HepG2 (cell line): ENCODE data around the gene TEX261. TPM values are rescaled to one million over a fixed set of nuclear protein-coding genes. Genes with fewer than 3 reads are reported as not detected.
A peak's percentile ranks its signal among the peaks of the same experiment; 100 is the strongest.

ENCODE experiments used
- FOSL1 ChIP-seq: sonication (generic); formaldehyde crosslinking; IDR thresholded peaks from 2 replicates; pipeline ENCODE4 v1.9.0; 2021; ENCODE audit warnings: missing genetic modification reagents, borderline replicate concordance
- HES4 ChIP-seq: sonication (generic); formaldehyde crosslinking; IDR thresholded peaks from 2 replicates; pipeline ENCODE4 v1.9.0; 2021; ENCODE audit warnings: mild to moderate bottlenecking, missing genetic modification reagents, borderline replicate concordance
- HNRNPLL ChIP-seq: fragments of 200-400 bp; formaldehyde crosslinking; IDR thresholded peaks from 2 replicates; pipeline ENCODE4 v1.6.1; 2017; ENCODE audit warnings: mild to moderate bottlenecking, low read depth, low read length; ENCODE audit not compliant: poor library complexity, severe bottlenecking
- JDP2 ChIP-seq: sonication (generic); formaldehyde crosslinking; IDR thresholded peaks from 2 replicates; pipeline ENCODE4 v1.8.1; 2022; ENCODE audit warnings: missing genetic modification reagents, borderline replicate concordance
- KMT2A ChIP-seq: sonication (generic); formaldehyde crosslinking; IDR thresholded peaks from 2 replicates; pipeline ENCODE4 v1.4.0; 2020; ENCODE audit warnings: missing genetic modification reagents
- NRL ChIP-seq: sonication (generic); formaldehyde crosslinking; IDR thresholded peaks from 2 replicates; pipeline ENCODE4 v1.5.0; 2020; ENCODE audit warnings: missing genetic modification reagents, mild to moderate bottlenecking, moderate library complexity, borderline replicate concordance
- ZNF672 ChIP-seq: sonication (generic); formaldehyde crosslinking; IDR thresholded peaks from 2 replicates; pipeline ENCODE4 v1.8.1; 2022; ENCODE audit warnings: missing genetic modification reagents
- polyA plus RNA-seq, 8 experiments: library from polyadenylated mRNA; depleted of rRNA in 3 of 8; stranded (reverse) in 7 of 8; unstranded in 1 of 8; fragments of >200 nt; fragmentation: Illumina TruSeq in 4 of 8; extraction: Trizol in 4 of 8; gene quantifications; 2 replicates each; pipeline versions ENCODE4 v1.2.1 to v1.2.3, GENCODE V29; 2011 to 2016; ENCODE audit warnings: low read depth in 4 of 8, missing spikeins in 1 of 8, mixed read lengths in 1 of 8; ENCODE audit not compliant: insufficient read depth in 1 of 8
- total RNA-seq, 5 experiments: library from RNA; depleted of rRNA; stranded (reverse); fragments of >200 nt; fragmentation: Illumina TruSeq; extraction: Trizol; gene quantifications; 2 replicates each; pipeline ENCODE4 v1.2.3, GENCODE V29; 2016; ENCODE audit warnings: low read depth in 1 of 5
- TF ChIP-seq, protein P1 (sequence below): sonication (generic); formaldehyde crosslinking; IDR thresholded peaks from 2 replicates; pipeline ENCODE4 v1.5.0; 2020; ENCODE audit warnings: missing genetic modification reagents, mild to moderate bottlenecking, borderline replicate concordance
- TF ChIP-seq, protein P2 (sequence below): sonication (generic); formaldehyde crosslinking; IDR thresholded peaks from 2 replicates; pipeline ENCODE4 v1.8.0; 2022; ENCODE audit warnings: mild to moderate bottlenecking, missing genetic modification reagents, moderate library complexity
- TF ChIP-seq, protein P3 (sequence below): sonication (generic); formaldehyde crosslinking; IDR thresholded peaks from 2 replicates; pipeline ENCODE4 v1.4.0; 2020; ENCODE audit warnings: mild to moderate bottlenecking, missing genetic modification reagents, borderline replicate concordance
- TF ChIP-seq, protein P4 (sequence below): sonication (generic); formaldehyde crosslinking; IDR thresholded peaks from 2 replicates; pipeline ENCODE4 v1.4.0; 2020; ENCODE audit warnings: mild to moderate bottlenecking, missing genetic modification reagents, borderline replicate concordance
- TF ChIP-seq, protein P5 (sequence below): IDR thresholded peaks from 2 replicates; pipeline ENCODE4 v1.6.1; 2016
- TF ChIP-seq, protein P6 (sequence below): sonication (generic); formaldehyde crosslinking; IDR thresholded peaks from 2 replicates; pipeline ENCODE4 v1.4.0; 2020; ENCODE audit warnings: mild to moderate bottlenecking, missing genetic modification reagents

The TEX261 gene
- total and polyA plus RNA-seq, 2 of the 13 experiments (the other 11 are each of a cell fraction or from before 2014, with no cell fraction given) = 43.8 to 78.7 TPM

DNA sequence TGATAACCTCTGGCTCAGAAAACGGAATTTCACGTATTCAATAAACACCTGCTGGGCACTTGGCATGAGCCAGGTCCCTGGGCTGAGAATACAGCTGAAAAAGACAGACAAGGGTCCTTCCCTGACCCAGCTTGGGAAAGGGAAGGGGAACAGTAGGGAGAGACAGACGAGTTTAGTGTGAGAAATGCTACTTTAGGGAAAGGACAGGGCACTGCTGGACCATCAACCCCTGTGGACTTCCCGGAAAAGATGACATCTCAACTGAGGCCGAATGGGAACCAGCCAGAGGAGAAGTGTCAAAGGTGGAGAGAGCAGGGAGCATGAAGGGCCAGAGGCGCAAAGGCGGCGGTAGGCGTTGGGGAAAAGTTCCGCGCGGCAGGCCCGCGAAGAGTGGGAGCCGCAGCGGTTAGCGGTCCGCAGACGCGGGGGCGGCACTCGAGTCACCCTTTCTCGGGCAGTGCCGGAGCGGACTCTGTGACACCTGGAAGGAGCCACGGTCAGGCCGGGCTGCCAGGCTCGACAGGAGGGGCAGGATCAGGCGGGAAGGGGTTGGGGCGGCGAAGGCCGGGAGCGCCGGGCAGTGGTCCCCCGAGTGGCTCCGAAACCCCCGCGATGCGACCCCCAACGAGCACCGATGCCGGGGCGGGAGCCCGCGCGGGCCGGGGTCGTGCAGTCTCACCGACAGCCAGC, 519 bp downstream of the TEX261 start (continued):
- TF ChIP-seq, protein P1, sequence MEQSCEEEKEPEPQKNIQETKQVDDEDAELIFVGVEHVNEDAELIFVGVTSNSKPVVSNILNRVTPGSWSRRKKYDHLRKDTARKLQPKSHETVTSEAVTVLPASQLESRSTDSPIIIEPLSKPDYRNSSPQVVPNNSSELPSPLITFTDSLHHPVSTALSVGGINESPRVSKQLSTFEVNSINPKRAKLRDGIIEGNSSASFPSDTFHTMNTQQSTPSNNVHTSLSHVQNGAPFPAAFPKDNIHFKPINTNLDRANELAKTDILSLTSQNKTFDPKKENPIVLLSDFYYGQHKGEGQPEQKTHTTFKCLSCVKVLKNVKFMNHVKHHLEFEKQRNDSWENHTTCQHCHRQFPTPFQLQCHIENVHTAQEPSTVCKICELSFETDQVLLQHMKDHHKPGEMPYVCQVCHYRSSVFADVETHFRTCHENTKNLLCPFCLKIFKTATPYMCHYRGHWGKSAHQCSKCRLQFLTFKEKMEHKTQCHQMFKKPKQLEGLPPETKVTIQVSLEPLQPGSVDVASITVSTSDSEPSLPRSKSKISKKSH (CRISPR knock-in tag) = peak; percentile 34; the same call in 1 of the 2 replicates
- 0 out of 2 replicates have a peak, but pooled peaks have one; percentile 23 for TF ChIP-seq FOSL1 (CRISPR knock-in tag)
- TF ChIP-seq NRL = peak; percentile 18; the same call in 1 of the 2 replicates
- no peak for TF ChIP-seq HES4
- TF ChIP-seq, protein P2, sequence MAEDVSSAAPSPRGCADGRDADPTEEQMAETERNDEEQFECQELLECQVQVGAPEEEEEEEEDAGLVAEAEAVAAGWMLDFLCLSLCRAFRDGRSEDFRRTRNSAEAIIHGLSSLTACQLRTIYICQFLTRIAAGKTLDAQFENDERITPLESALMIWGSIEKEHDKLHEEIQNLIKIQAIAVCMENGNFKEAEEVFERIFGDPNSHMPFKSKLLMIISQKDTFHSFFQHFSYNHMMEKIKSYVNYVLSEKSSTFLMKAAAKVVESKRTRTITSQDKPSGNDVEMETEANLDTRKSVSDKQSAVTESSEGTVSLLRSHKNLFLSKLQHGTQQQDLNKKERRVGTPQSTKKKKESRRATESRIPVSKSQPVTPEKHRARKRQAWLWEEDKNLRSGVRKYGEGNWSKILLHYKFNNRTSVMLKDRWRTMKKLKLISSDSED (CRISPR knock-in tag) = no peak
- TF ChIP-seq KMT2A (CRISPR knock-in tag) = peak; percentile 25; the same call in 1 of the 2 replicates
- 0 out of 2 replicates have a peak, but pooled peaks have one; percentile 38 for TF ChIP-seq ZNF672 (CRISPR knock-in tag)
- TF ChIP-seq JDP2 (CRISPR knock-in tag) = peak; percentile 50; the same call in 1 of the 2 replicates
- TF ChIP-seq HNRNPLL = peak; percentile 9
- TF ChIP-seq, protein P3, sequence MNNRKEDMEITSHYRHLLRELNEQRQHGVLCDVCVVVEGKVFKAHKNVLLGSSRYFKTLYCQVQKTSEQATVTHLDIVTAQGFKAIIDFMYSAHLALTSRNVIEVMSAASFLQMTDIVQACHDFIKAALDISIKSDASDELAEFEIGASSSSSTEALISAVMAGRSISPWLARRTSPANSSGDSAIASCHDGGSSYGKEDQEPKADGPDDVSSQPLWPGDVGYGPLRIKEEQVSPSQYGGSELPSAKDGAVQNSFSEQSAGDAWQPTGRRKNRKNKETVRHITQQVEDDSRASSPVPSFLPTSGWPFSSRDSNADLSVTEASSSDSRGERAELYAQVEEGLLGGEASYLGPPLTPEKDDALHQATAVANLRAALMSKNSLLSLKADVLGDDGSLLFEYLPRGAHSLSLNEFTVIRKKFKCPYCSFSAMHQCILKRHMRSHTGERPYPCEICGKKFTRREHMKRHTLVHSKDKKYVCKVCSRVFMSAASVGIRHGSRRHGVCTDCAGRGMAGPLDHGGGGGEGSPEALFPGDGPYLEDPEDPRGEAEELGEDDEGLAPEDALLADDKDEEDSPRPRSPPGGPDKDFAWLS (CRISPR knock-in tag) = 0 out of 2 replicates have a peak, but pooled peaks have one; percentile 53
- TF ChIP-seq, protein P4, sequence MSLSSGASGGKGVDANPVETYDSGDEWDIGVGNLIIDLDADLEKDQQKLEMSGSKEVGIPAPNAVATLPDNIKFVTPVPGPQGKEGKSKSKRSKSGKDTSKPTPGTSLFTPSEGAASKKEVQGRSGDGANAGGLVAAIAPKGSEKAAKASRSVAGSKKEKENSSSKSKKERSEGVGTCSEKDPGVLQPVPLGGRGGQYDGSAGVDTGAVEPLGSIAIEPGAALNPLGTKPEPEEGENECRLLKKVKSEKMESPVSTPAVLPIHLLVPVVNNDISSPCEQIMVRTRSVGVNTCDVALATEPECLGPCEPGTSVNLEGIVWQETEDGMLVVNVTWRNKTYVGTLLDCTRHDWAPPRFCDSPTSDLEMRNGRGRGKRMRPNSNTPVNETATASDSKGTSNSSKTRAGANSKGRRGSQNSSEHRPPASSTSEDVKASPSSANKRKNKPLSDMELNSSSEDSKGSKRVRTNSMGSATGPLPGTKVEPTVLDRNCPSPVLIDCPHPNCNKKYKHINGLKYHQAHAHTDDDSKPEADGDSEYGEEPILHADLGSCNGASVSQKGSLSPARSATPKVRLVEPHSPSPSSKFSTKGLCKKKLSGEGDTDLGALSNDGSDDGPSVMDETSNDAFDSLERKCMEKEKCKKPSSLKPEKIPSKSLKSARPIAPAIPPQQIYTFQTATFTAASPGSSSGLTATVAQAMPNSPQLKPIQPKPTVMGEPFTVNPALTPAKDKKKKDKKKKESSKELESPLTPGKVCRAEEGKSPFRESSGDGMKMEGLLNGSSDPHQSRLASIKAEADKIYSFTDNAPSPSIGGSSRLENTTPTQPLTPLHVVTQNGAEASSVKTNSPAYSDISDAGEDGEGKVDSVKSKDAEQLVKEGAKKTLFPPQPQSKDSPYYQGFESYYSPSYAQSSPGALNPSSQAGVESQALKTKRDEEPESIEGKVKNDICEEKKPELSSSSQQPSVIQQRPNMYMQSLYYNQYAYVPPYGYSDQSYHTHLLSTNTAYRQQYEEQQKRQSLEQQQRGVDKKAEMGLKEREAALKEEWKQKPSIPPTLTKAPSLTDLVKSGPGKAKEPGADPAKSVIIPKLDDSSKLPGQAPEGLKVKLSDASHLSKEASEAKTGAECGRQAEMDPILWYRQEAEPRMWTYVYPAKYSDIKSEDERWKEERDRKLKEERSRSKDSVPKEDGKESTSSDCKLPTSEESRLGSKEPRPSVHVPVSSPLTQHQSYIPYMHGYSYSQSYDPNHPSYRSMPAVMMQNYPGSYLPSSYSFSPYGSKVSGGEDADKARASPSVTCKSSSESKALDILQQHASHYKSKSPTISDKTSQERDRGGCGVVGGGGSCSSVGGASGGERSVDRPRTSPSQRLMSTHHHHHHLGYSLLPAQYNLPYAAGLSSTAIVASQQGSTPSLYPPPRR (CRISPR knock-in tag) = peak; percentile 17; the same call in 1 of the 2 replicates
- TF ChIP-seq, protein P5, sequence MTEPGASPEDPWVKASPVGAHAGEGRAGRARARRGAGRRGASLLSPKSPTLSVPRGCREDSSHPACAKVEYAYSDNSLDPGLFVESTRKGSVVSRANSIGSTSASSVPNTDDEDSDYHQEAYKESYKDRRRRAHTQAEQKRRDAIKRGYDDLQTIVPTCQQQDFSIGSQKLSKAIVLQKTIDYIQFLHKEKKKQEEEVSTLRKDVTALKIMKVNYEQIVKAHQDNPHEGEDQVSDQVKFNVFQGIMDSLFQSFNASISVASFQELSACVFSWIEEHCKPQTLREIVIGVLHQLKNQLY = no peak
- TF ChIP-seq, protein P6, sequence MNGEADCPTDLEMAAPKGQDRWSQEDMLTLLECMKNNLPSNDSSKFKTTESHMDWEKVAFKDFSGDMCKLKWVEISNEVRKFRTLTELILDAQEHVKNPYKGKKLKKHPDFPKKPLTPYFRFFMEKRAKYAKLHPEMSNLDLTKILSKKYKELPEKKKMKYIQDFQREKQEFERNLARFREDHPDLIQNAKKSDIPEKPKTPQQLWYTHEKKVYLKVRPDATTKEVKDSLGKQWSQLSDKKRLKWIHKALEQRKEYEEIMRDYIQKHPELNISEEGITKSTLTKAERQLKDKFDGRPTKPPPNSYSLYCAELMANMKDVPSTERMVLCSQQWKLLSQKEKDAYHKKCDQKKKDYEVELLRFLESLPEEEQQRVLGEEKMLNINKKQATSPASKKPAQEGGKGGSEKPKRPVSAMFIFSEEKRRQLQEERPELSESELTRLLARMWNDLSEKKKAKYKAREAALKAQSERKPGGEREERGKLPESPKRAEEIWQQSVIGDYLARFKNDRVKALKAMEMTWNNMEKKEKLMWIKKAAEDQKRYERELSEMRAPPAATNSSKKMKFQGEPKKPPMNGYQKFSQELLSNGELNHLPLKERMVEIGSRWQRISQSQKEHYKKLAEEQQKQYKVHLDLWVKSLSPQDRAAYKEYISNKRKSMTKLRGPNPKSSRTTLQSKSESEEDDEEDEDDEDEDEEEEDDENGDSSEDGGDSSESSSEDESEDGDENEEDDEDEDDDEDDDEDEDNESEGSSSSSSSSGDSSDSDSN (CRISPR knock-in tag) = peak; percentile 69; the same call in 1 of the 2 replicates
